Measurements from ENCODE around the gene LRIT2.

The LRIT2 gene

GRCh38 chr10:84221916-84222315, 3.4 kb downstream of the LRIT2 start:
- in situ Hi-C loops (cut with HindIII; ENCODE audit: low sequenced_read_pairs): no loop called here

DNA sequence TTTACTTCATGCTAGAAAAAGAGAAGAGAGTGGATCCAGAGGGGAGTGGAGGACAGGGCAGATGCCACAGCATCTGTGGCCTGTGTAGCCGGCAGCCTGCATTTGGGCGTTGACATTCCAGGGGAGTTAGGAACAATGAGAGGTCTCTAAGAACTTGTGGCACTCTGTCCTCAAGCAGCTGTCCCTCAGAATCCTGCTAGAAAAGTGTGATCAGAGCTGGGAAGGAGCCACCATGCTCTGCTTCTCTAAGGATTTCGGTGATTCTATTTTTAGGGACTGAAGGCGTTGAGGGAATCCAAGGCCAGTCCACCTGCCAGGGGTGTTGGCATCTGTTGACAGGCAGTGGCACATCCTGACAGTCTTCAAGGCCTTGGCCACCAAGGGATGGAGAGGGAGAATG, 7.6 kb downstream of the LRIT2 start:
- TF ChIP-seq, protein P1, sequence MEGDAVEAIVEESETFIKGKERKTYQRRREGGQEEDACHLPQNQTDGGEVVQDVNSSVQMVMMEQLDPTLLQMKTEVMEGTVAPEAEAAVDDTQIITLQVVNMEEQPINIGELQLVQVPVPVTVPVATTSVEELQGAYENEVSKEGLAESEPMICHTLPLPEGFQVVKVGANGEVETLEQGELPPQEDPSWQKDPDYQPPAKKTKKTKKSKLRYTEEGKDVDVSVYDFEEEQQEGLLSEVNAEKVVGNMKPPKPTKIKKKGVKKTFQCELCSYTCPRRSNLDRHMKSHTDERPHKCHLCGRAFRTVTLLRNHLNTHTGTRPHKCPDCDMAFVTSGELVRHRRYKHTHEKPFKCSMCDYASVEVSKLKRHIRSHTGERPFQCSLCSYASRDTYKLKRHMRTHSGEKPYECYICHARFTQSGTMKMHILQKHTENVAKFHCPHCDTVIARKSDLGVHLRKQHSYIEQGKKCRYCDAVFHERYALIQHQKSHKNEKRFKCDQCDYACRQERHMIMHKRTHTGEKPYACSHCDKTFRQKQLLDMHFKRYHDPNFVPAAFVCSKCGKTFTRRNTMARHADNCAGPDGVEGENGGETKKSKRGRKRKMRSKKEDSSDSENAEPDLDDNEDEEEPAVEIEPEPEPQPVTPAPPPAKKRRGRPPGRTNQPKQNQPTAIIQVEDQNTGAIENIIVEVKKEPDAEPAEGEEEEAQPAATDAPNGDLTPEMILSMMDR (IDR thresholded peaks at IDR 0.05; ENCODE audit: low read depth, low read length): no peak
- in situ Hi-C loops (cut with HindIII; ENCODE audit: low sequenced_read_pairs): no loop called here
- DNase-seq (ENCODE audit: low read depth, low spot score): no peak
- H3K4me3 ChIP-seq (ENCODE audit: low read depth, low read length): no peak overlapping the region

More at GRCh38 chr10:84221916-84222315, 3.4 kb downstream of the LRIT2 start:
- TF ChIP-seq, protein P1 (IDR thresholded peaks at IDR 0.05; ENCODE audit: low read depth, low read length): no peak
- no peak for DNase-seq (ENCODE audit: low read depth, low spot score)
- no peak overlapping the region for H3K4me3 ChIP-seq (ENCODE audit: low read depth, low read length)

DNA sequence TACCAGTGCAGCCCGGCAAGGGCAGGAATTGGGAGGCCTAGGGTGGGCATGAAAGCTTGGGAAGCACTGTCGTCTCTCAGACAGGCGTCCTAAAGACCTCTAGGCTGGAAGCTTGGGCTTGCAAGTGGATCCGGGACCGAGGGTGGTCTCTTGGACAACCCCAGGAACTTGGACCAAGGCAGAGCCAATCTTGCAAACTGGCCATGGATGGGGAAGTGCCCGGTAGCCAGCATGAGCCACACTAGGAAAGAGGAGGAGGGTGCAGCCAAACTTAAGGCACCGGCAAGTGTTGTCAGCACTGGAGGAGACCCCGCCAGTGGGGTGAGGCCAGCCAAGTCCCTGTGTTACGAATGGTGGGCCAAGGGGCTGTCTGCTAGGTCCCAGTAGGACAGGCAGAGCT, 8.5 kb downstream of the LRIT2 start:
- in situ Hi-C loops (cut with HindIII; ENCODE audit: low sequenced_read_pairs): no loop called here
- no peak overlapping the region for H3K4me3 ChIP-seq (ENCODE audit: low read depth, low read length)
- no peak for DNase-seq (ENCODE audit: low read depth, low spot score)
- TF ChIP-seq, protein P1 (IDR thresholded peaks at IDR 0.05; ENCODE audit: low read depth, low read length): no peak

GRCh38 chr10:84214612-84215235, 10.6 kb downstream of the LRIT2 start:
- in situ Hi-C loops (cut with HindIII; ENCODE audit: low sequenced_read_pairs): no loop called here
- TF ChIP-seq, protein P1 (IDR thresholded peaks at IDR 0.05; ENCODE audit: low read depth, low read length): peak; percentile 46
- no peak for DNase-seq (ENCODE audit: low read depth, low spot score)
- H3K4me3 ChIP-seq (ENCODE audit: low read depth, low read length): no peak overlapping the region

DNA sequence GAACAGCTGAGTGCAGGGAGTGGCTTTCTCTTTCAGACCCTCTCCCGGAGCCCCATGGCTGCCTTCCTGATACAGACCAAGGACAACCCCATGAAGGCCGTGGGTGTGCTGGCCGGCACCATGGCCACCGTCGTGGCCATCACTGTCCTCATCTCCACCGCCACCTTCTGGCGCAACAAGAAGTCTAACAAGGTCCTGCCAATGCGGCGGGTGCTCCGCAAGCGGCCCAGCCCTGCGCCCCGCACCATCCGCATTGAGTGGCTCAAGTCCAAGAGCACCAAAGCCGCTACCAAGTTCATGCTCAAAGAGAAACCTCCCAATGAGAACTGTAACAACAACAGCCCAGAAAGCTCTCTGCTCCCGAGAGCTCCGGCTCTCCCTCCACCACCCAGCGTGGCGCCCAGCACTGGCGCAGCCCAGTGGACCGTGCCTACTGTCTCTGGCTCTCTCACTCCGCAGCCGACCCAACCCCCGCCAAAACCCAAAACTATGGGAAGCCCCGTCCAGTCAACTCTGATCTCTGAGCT, 11.2 kb downstream of the LRIT2 start:
- TF ChIP-seq, protein P1 (IDR thresholded peaks at IDR 0.05; ENCODE audit: low read depth, low read length): no peak

GRCh38 chr10:84213076-84213475, 12.3 kb downstream of the LRIT2 start:
- TF ChIP-seq, protein P1 (IDR thresholded peaks at IDR 0.05; ENCODE audit: low read depth, low read length): no peak
- no peak for DNase-seq (ENCODE audit: low read depth, low spot score)
- in situ Hi-C loops (cut with HindIII; ENCODE audit: low sequenced_read_pairs): no loop called here
- H3K4me3 ChIP-seq (ENCODE audit: low read depth, low read length): no peak overlapping the region

More for the DNA sequence above, 11.2 kb downstream of the LRIT2 start:
- no peak overlapping the region for H3K4me3 ChIP-seq (ENCODE audit: low read depth, low read length)
- in situ Hi-C loops (cut with HindIII; ENCODE audit: low sequenced_read_pairs): no loop called here
- DNase-seq (ENCODE audit: low read depth, low spot score): no peak
